A549 (cell line): ENCODE results near the gene TSHZ3. TPM values are rescaled to one million over a fixed set of nuclear protein-coding genes. Genes with fewer than 3 reads are reported as not detected.

Experiments
- ATAC-seq, 2 experiments: fragments of 200-7000 bp in 1 of 2; fragments of >200 bp in 1 of 2; cut with Nextera tagmentation in 1 of 2; cut with Tn5 transposase in 1 of 2; 3 replicates each; pipeline versions ENCODE4 v1.8.0 to v1.9.1; 2018 to 2020; ENCODE audit warnings: mild to moderate bottlenecking in 1 of 2, moderate library complexity in 1 of 2
- CTCF ChIA-PET: fragments of 300-600 bp; sonication (Branson Sonifier 250); formaldehyde crosslinking; extraction: SDS; loops from one replicate; lab custom pipeline; 2021; ENCODE audit warnings: antibody characterized with exemption, inconsistent platforms; lab: Yijun Ruan, JAX
- POLR2A ChIA-PET: fragments of 350-600 bp; formaldehyde crosslinking; extraction: SDS; loops from one replicate; lab custom pipeline; 2021; ENCODE audit warnings: antibody characterized with exemption, inconsistent platforms; lab: Yijun Ruan, JAX
- DNase-seq, 2 experiments: peaks; one replicate each; pipeline versions ENCODE4 v3.0.0 to v3.0.0-alpha.2; 2011 to 2016; ENCODE audit warnings: low read depth in 1 of 2, low spot score in 1 of 2
- FAIRE-seq: peaks from 2 replicates; lab custom pipeline; 2011; peaks lifted over from hg19 to GRCh38; lab: Jason Lieb, UNC
- H3K27ac ChIP-seq, 2 experiments: fragments of >200 bp; sonication (Bioruptor Twin); formaldehyde crosslinking; 3 replicates each; pipeline ENCODE4 v1.5.1; 2016 to 2017
- H3K4me1 ChIP-seq: fragments of >200 bp; sonication (Bioruptor Twin); formaldehyde crosslinking; 3 replicates; pipeline ENCODE4 v1.6.1; 2016
- H3K4me2 ChIP-seq: fragments of >200 bp; sonication (Bioruptor Twin); formaldehyde crosslinking; 3 replicates; pipeline ENCODE4 v1.6.1; 2016
- H3K4me3 ChIP-seq: fragments of >200 bp; sonication (Bioruptor Twin); formaldehyde crosslinking; 3 replicates; pipeline ENCODE4 v1.5.1; 2016
- H3K9me3 ChIP-seq: fragments of >200 bp; sonication (Bioruptor Twin); formaldehyde crosslinking; 3 replicates; pipeline ENCODE4 v1.6.1; 2016
- ATOH8 ChIP-seq: fragments of 250-450 bp; sonication (Bioruptor Pico); IDR thresholded peaks from 2 replicates; pipeline ENCODE4 v1.5.0; 2020; ENCODE audit warnings: low read depth, mild to moderate bottlenecking, moderate library complexity
- BCL3 ChIP-seq: fragments of >200 bp; sonication (Bioruptor Twin); formaldehyde crosslinking; IDR thresholded peaks from 3 replicates; pipeline ENCODE4 v1.6.1; 2016
- CHD2 ChIP-seq: fragments of 150-350 bp; IDR thresholded peaks from 2 replicates; pipeline ENCODE4 v1.6.1; 2014; ENCODE audit warnings: low read length; ENCODE audit not compliant: partially characterized antibody
- CHD4 ChIP-seq: fragments of 200-600 bp; sonication (generic); IDR thresholded peaks from 2 replicates; pipeline ENCODE4 v1.6.1; 2016; ENCODE audit warnings: antibody characterized with exemption, mild to moderate bottlenecking, borderline replicate concordance
- ESRRA ChIP-seq: fragments of 150-350 bp; IDR thresholded peaks from 2 replicates; pipeline ENCODE4 v1.6.1; 2014; ENCODE audit warnings: mild to moderate bottlenecking, low read length, borderline replicate concordance
- FOSL2 ChIP-seq, 2 experiments: fragments of 450-650 bp in 1 of 2; fragments of >200 bp in 1 of 2; sonication (Bioruptor Twin) in 1 of 2; formaldehyde crosslinking; IDR thresholded peaks; 2 replicates each; pipeline versions ENCODE4 v1.5.0 to v1.6.1; 2016 to 2020; ENCODE audit warnings: mild to moderate bottlenecking in 1 of 2, moderate library complexity in 1 of 2
- HDAC2 ChIP-seq: fragments of 200-600 bp; sonication (generic); IDR thresholded peaks from 2 replicates; pipeline ENCODE4 v1.6.1; 2016
- HOXA7 ChIP-seq: fragments of 250-450 bp; sonication (Bioruptor Pico); IDR thresholded peaks from 2 replicates; pipeline ENCODE4 v1.5.0; 2020; ENCODE audit warnings: mild to moderate bottlenecking, moderate library complexity
- HOXB5 ChIP-seq: fragments of 250-450 bp; sonication (Bioruptor Pico); IDR thresholded peaks from 2 replicates; pipeline ENCODE4 v1.5.0; 2020; ENCODE audit warnings: mild to moderate bottlenecking, moderate library complexity
- JUNB ChIP-seq: fragments of >200 bp; sonication (Bioruptor Twin); formaldehyde crosslinking; IDR thresholded peaks from 2 replicates; pipeline ENCODE4 v1.6.1; 2016
- KDM1A ChIP-seq: fragments of 200-600 bp; sonication (generic); IDR thresholded peaks from 2 replicates; pipeline ENCODE4 v1.6.1; 2016; ENCODE audit warnings: low read depth, mild to moderate bottlenecking
- KDM5A ChIP-seq: fragments of 200-600 bp; sonication (generic); IDR thresholded peaks from 2 replicates; pipeline ENCODE4 v1.6.1; 2016; ENCODE audit warnings: antibody characterized with exemption, mild to moderate bottlenecking
- MAFK ChIP-seq: fragments of 450-650 bp; IDR thresholded peaks from 2 replicates; pipeline ENCODE4 v1.6.1; 2014; ENCODE audit not compliant: partially characterized antibody
- MYC ChIP-seq: IDR thresholded peaks from 2 replicates; pipeline ENCODE4 v1.6.1; 2012; ENCODE audit warnings: mild to moderate bottlenecking, inconsistent platforms, low read length, improper control_type of control experiment, borderline replicate concordance
- NFE2L2 ChIP-seq: fragments of 150-350 bp; conservative IDR thresholded peaks from 2 replicates; pipeline ENCODE4 v1.6.1; 2014; ENCODE audit warnings: low read length
- PHF8 ChIP-seq: fragments of 200-600 bp; sonication (generic); IDR thresholded peaks from 2 replicates; pipeline ENCODE4 v1.6.1; 2016; ENCODE audit warnings: low read depth, mild to moderate bottlenecking, antibody characterized with exemption, moderate library complexity, borderline replicate concordance
- POLR2A ChIP-seq: IDR thresholded peaks from 2 replicates; pipeline ENCODE4 v1.6.1; 2012; ENCODE audit warnings: mild to moderate bottlenecking, low read length
- POLR2AphosphoS2 ChIP-seq: conservative IDR thresholded peaks from 2 replicates; pipeline ENCODE4 v1.6.1; 2012; ENCODE audit warnings: low read length, improper control_type of control experiment, inconsistent platforms
- RAD21 ChIP-seq, 2 experiments: fragments of >200 bp in 1 of 2; sonication (Bioruptor Twin) in 1 of 2; formaldehyde crosslinking in 1 of 2; IDR thresholded peaks in 1 of 2; conservative IDR thresholded peaks in 1 of 2; 2 replicates in 1 of 2; 3 replicates in 1 of 2; pipeline ENCODE4 v1.6.1; 2012 to 2018; ENCODE audit warnings: inconsistent platforms in 1 of 2
- RARB ChIP-seq: fragments of 250-450 bp; sonication (Bioruptor Pico); IDR thresholded peaks from 2 replicates; pipeline ENCODE4 v1.8.0; 2021; ENCODE audit warnings: mild to moderate bottlenecking, moderate library complexity
- REST ChIP-seq: fragments of 200-600 bp; sonication (generic); IDR thresholded peaks from 2 replicates; pipeline ENCODE4 v1.6.1; 2016; ENCODE audit warnings: antibody characterized with exemption, mild to moderate bottlenecking, moderate library complexity
- SMC3 ChIP-seq: fragments of >200 bp; sonication (Bioruptor Twin); formaldehyde crosslinking; IDR thresholded peaks from 3 replicates; pipeline ENCODE4 v1.6.1; 2018; ENCODE audit warnings: inconsistent platforms
- USF2 ChIP-seq: fragments of 450-650 bp; IDR thresholded peaks from 2 replicates; pipeline ENCODE4 v1.6.1; 2014; ENCODE audit warnings: antibody characterized with exemption
- ZC3H11A ChIP-seq: fragments of 450-650 bp; IDR thresholded peaks from 2 replicates; pipeline ENCODE4 v1.6.1; 2014; ENCODE audit warnings: antibody characterized with exemption, mild to moderate bottlenecking
- WGBS: methylation state at CpG from one replicate; pipeline ENCODE4 v1.1.6; 2017; ENCODE audit errors: missing lambda C conversion rate; 5-methylcytosine and 5-hydroxymethylcytosine counted together
- polyA plus RNA-seq, 4 experiments: library from polyadenylated mRNA; depleted of rRNA in 3 of 4; stranded (reverse); fragments of >200 nt; fragmentation: RNase III in 1 of 4; extraction: RNeasy Plus Mini Kit Qiagen cat#74134 plus additional on column Dnase treatment in 1 of 4; gene quantifications; 2 replicates in 3 of 4; 3 replicates in 1 of 4; pipeline ENCODE4 v1.2.3, GENCODE V29; 2011 to 2017

The TSHZ3 gene
- polyA plus RNA-seq, 2 of the 4 experiments (the other 2 are of a cell fraction), result 0.92 to 2.0 TPM

- POLR2A ChIA-PET, result no interaction called here
- Histone ChIP-seq H3K4me3 (no peak overlapping the region), H3K9me3 (no peaks in the 10 kb centered on the region), H3K4me2 (no peak overlapping the region), H3K4me1 (no peaks in the 10 kb centered on the region), H3K27ac (no peak overlapping the region)
- ATAC-seq, result no peak; a peak in 1 of 6 replicates
- CTCF ChIA-PET, result interaction anchor here (0.7 to 1.6 kb wide), 3 partner anchors 10 to 1624 kb away, joined by 3 to 5 read pairs (median 3); no protein-coding TSS in a partner anchor
- 43% methylated on average over 14 of the region's 14 CpGs for WGBS
- TF ChIP-seq POLR2A (0 out of 2 replicates have a peak, but pooled peaks have one; percentile 6), ZC3H11A (no peak), MYC (no peak), HDAC2 (no peak), REST (no peak), JUNB (no peak)
- FAIRE-seq, result peak; percentile 32
- no peak for DNase-seq
These were observed 8.9 kb downstream of the TSHZ3 start for GRCh38 chr19:31340042-31341025.

- H3K27ac ChIP-seq, result no peak overlapping the region
- TF ChIP-seq HOXB5, result no peak
- TF ChIP-seq POLR2AphosphoS2, result no peak
- TF ChIP-seq REST, result no peak
- no peak for TF ChIP-seq MAFK
- no peak for TF ChIP-seq CHD2
- no peak for TF ChIP-seq RAD21 (conservative IDR thresholded peaks at IDR 0.05 in 1 of 2, IDR thresholded peaks at IDR 0.05 in 1 of 2)
- TF ChIP-seq USF2, result no peak
- no peak for TF ChIP-seq ESRRA
- no peak for TF ChIP-seq CHD4
- no peak for TF ChIP-seq NFE2L2
- no peak for TF ChIP-seq PHF8
- no peak for TF ChIP-seq HOXA7 (CRISPR knock-in tag)
- TF ChIP-seq SMC3, result no peak
- TF ChIP-seq KDM5A, result no peak
- TF ChIP-seq KDM1A, result no peak
- no peak for TF ChIP-seq RARB (CRISPR knock-in tag)
- no peak for TF ChIP-seq ATOH8 (CRISPR knock-in tag)
- TF ChIP-seq BCL3, result no peak
- no peak for TF ChIP-seq FOSL2 (IDR thresholded peaks at IDR 0.05)
- TF ChIP-seq FOSL2 (CRISPR knock-in tag; IDR thresholded peaks at IDR 0.05), result no peak
- FAIRE-seq (no peak), ATAC-seq (no peak), DNase-seq (no peak)
- H3K4me2 ChIP-seq, result no peak overlapping the region
- POLR2A ChIA-PET, result no interaction called here
- WGBS, result 38% methylated on average over 5 of the region's 5 CpGs
- H3K9me3 ChIP-seq, result no peaks in the 10 kb centered on the region
- CTCF ChIA-PET, result interaction anchor here (0.7 to 1.9 kb wide), 3 partner anchors 11 to 55 kb away, joined by 3 to 6 read pairs (median 5); no protein-coding TSS in a partner anchor
- 0 out of 3 replicates have a peak, but pooled peaks cover 4% of the 10 kb centered on the region for H3K4me1 ChIP-seq
- H3K4me3 ChIP-seq, result no peak overlapping the region
These were observed 9.8 kb downstream of the TSHZ3 start for GRCh38 chr19:31339411-31339810.
